CD4-positive, alpha-beta T cell treated with Interleukin-15 for 1 hour (primary cell): ENCODE results near the gene FAM53B.

Experiments
- DNase-seq: peaks from one replicate; pipeline ENCODE4 v3.0.0-alpha.2; 2020

FAM53B gene

GRCh38 chr10:124707144-124707467 lies 37.1 kb downstream of the FAM53B start:
- DNase-seq: no peak

- no peak for DNase-seq
These were observed 37.6 kb downstream of the FAM53B start for GRCh38 chr10:124706462-124707143.

- no peak for DNase-seq
These were observed 38.2 kb downstream of the FAM53B start for GRCh38 chr10:124705817-124706461.

- DNase-seq: no peak
These were observed 38.8 kb downstream of the FAM53B start for GRCh38 chr10:124705381-124705740.

- no peak for DNase-seq
These were observed 39.5 kb downstream of the FAM53B start for GRCh38 chr10:124704428-124705380.

GRCh38 chr10:124703778-124704427 lies 40.3 kb downstream of the FAM53B start:
- no peak for DNase-seq

GRCh38 chr10:124703372-124703771 lies 40.8 kb downstream of the FAM53B start:
- DNase-seq: no peak

- no peak for DNase-seq
These were observed 42.1 kb downstream of the FAM53B start for GRCh38 chr10:124701881-124702656.

- no peak for DNase-seq
These were observed 42.7 kb downstream of the FAM53B start for GRCh38 chr10:124701435-124701834.

GRCh38 chr10:124701038-124701365 lies 43.2 kb downstream of the FAM53B start:
- no peak for DNase-seq

GRCh38 chr10:124700293-124701037 lies 43.7 kb downstream of the FAM53B start:
- DNase-seq: no peak

- DNase-seq: no peak
These were observed 44.5 kb downstream of the FAM53B start for GRCh38 chr10:124699471-124700292.

GRCh38 chr10:124698545-124699469 lies 45.4 kb downstream of the FAM53B start:
- no peak for DNase-seq

- peak; percentile 58 for DNase-seq
These were observed 46.2 kb downstream of the FAM53B start for GRCh38 chr10:124697837-124698544.

- no peak for DNase-seq
These were observed 46.7 kb downstream of the FAM53B start for GRCh38 chr10:124697443-124697836.

GRCh38 chr10:124696446-124697392 lies 47.5 kb downstream of the FAM53B start:
- DNase-seq: no peak

GRCh38 chr10:124695259-124695658 lies 48.9 kb downstream of the FAM53B start:
- no peak for DNase-seq
